K562 (cell line): Measurements from ENCODE around the gene VWF. TPM values are rescaled to one million over a fixed set of nuclear protein-coding genes. Genes with fewer than 3 reads are reported as not detected.

ENCODE experiments used
- ATAC-seq: fragments of 200-7000 bp; cut with Tn5 transposase; 3 replicates; pipeline ENCODE4 v1.9.1; 2020; ENCODE audit warnings: moderate library complexity
- BruUV-seq: library from RNA; stranded (reverse); fragments of 400-500 nt; replicated peaks from 2 replicates; lab custom pipeline; 2021; lab: Mats Ljungman, UMichigan
- CTCF ChIA-PET: fragments of 300-600 bp; formaldehyde crosslinking; extraction: SDS; loops from one replicate; lab custom pipeline; 2021; ENCODE audit warnings: low intra/inter-chr PET ratio; lab: Yijun Ruan, JAX
- POLR2A ChIA-PET: fragments of 300-600, 350-650 bp; sonication (Branson Sonifier 250); formaldehyde crosslinking; extraction: SDS; loops from one replicate; lab custom pipeline; 2021; ENCODE audit warnings: antibody characterized with exemption, inconsistent platforms; lab: Yijun Ruan, JAX
- DNase-seq, 4 experiments: peaks; one replicate each; pipeline versions ENCODE4 v3.0.0 to v3.0.0-alpha.2; 2011 to 2018; ENCODE audit warnings: low spot score in 3 of 4, mixed read lengths in 3 of 4; ENCODE audit errors: extremely low read depth in 1 of 4
- FAIRE-seq: peaks from 2 replicates; lab custom pipeline; 2011; peaks lifted over from hg19 to GRCh38; lab: Jason Lieb, UNC
- H2AFZ ChIP-seq: 2 replicates; pipeline ENCODE4 v1.6.0; 2011; ENCODE audit warnings: low read depth, low read length, control low read depth, inconsistent platforms
- H3K27ac ChIP-seq: fragments of 200-600 bp; 3 replicates; pipeline ENCODE4 v1.8.0; 2011; ENCODE audit warnings: low read depth, mild to moderate bottlenecking, control low read depth, inconsistent platforms, low read length, moderate library complexity, mixed read lengths; ENCODE audit errors: extremely low read depth
- H3K27me3 ChIP-seq, 2 experiments: fragments of 300-600 bp in 1 of 2; 2 replicates in 1 of 2; 3 replicates in 1 of 2; pipeline versions ENCODE4 v1.6.0 to v1.8.0; 2011; ENCODE audit warnings: inconsistent platforms in 2 of 2, low read length in 2 of 2, mild to moderate bottlenecking in 1 of 2, mixed read lengths in 1 of 2, moderate library complexity in 1 of 2; ENCODE audit not compliant: control insufficient read depth in 2 of 2, insufficient read depth in 2 of 2
- H3K36me3 ChIP-seq: fragments of 300-600 bp; 3 replicates; pipeline ENCODE4 v1.8.0; 2011; ENCODE audit warnings: mild to moderate bottlenecking, low read length, inconsistent platforms; ENCODE audit not compliant: control insufficient read depth, insufficient read depth
- H3K4me1 ChIP-seq, 2 experiments: fragments of 200-600 bp in 1 of 2; replicated peaks in 1 of 2; 2 replicates in 1 of 2; 3 replicates in 1 of 2; pipeline versions ENCODE4 v1.5.1 to v1.8.0; 2011; ENCODE audit warnings: inconsistent platforms in 2 of 2, low read length in 2 of 2, mild to moderate bottlenecking in 1 of 2, mixed read lengths in 1 of 2, moderate library complexity in 1 of 2; ENCODE audit not compliant: control insufficient read depth in 2 of 2, insufficient read depth in 2 of 2
- H3K4me2 ChIP-seq: 2 replicates; pipeline ENCODE4 v1.6.1; 2011; ENCODE audit warnings: low read length, control low read depth, inconsistent platforms, mixed read lengths; ENCODE audit not compliant: insufficient read depth
- H3K4me3 ChIP-seq: fragments of 200-600 bp; sonication (generic), shearing (Covaris generic); 2 replicates; pipeline ENCODE4 v1.5.1; 2016; ENCODE audit warnings: control low read depth, inconsistent platforms
- H3K79me2 ChIP-seq: fragments of 200-600 bp; 3 replicates; pipeline ENCODE4 v1.8.0; 2011; ENCODE audit warnings: low read length, inconsistent platforms; ENCODE audit not compliant: control insufficient read depth, insufficient read depth
- H3K9ac ChIP-seq, 2 experiments: 2 replicates each; pipeline versions ENCODE4 v1.6.0 to v1.6.1; 2011; ENCODE audit warnings: low read depth in 2 of 2, low read length in 2 of 2, control low read depth in 1 of 2, inconsistent platforms in 1 of 2, mild to moderate bottlenecking in 1 of 2, mixed read lengths in 1 of 2; ENCODE audit not compliant: insufficient read depth in 1 of 2
- H3K9me1 ChIP-seq: one replicate; pipeline ENCODE4 v1.6.0; 2011; ENCODE audit warnings: inconsistent platforms, mild to moderate bottlenecking, low read length, moderate library complexity; ENCODE audit not compliant: control insufficient read depth, insufficient read depth
- H3K9me3 ChIP-seq: replicated peaks from 2 replicates; pipeline ENCODE4 v1.5.1; 2011; ENCODE audit warnings: low read depth, low read length, inconsistent platforms; ENCODE audit not compliant: control insufficient read depth, insufficient read depth
- H4K20me1 ChIP-seq: replicated peaks from 2 replicates; pipeline ENCODE4 v1.6.1; 2011; ENCODE audit warnings: low read length, inconsistent platforms, mixed read lengths; ENCODE audit not compliant: control insufficient read depth, insufficient read depth
- CSDE1 ChIP-seq, 2 experiments: fragments of 450-650 bp; IDR thresholded peaks; 2 replicates each; pipeline ENCODE4 v1.6.1; 2016; ENCODE audit warnings: mild to moderate bottlenecking in 1 of 2
- NCOR1 ChIP-seq: fragments of 450-650 bp; IDR thresholded peaks from 2 replicates; pipeline ENCODE4 v1.6.1; 2016; ENCODE audit warnings: mild to moderate bottlenecking, moderate library complexity
- WGBS: fragments of 100-300 bp; shearing (Covaris generic); methylation state at CpG from one replicate; pipeline ENCODE4 v1.1.6; 2016; ENCODE audit warnings: low coverage, mixed read lengths; ENCODE audit not compliant: insufficient coverage; ENCODE audit errors: missing lambda C conversion rate; 5-methylcytosine and 5-hydroxymethylcytosine counted together
- in situ Hi-C: fragments of 300-500 bp; cut with MboI; formaldehyde crosslinking; loops from 4 replicates; pipeline ENCODE4 v1.15.0; 2018; ENCODE audit warnings: inconsistent platforms, mixed read lengths
- intact Hi-C: fragments of 100-400 bp; cut with micrococcal nuclease; formaldehyde crosslinking; loops from 2 replicates; pipeline ENCODE4 v1.14.2; 2022
- polyA plus RNA-seq, 8 experiments: library from polyadenylated mRNA; depleted of rRNA in 4 of 8; stranded (reverse) in 5 of 8; unstranded in 3 of 8; fragments of >200 nt; fragmentation: Nextera tagmentation in 2 of 8; fragmentation: Illumina TruSeq in 1 of 8; extraction: Ambion mirVana in 2 of 8; extraction: Trizol in 1 of 8; gene quantifications; 2 replicates each; pipeline versions ENCODE4 v1.2.1 to v1.2.3, GENCODE V29; 2011 to 2014; ENCODE audit warnings: inconsistent platforms in 1 of 8, missing spikeins in 1 of 8
- total RNA-seq, 7 experiments: library from RNA; depleted of rRNA in 6 of 7; stranded (reverse); fragments of >200 nt in 6 of 7; fragmentation: Illumina TruSeq in 2 of 7; extraction: Trizol in 2 of 7; gene quantifications; 2 replicates each; pipeline versions ENCODE4 v1.2.1 to v1.2.3, GENCODE V29; 2011 to 2021; ENCODE audit warnings: low replicate concordance in 1 of 7
- TF ChIP-seq, protein P1 (sequence below): sonication (generic); formaldehyde crosslinking; IDR thresholded peaks from 2 replicates; pipeline ENCODE4 v1.9.0; 2022; ENCODE audit warnings: mild to moderate bottlenecking, missing genetic modification reagents
- TF ChIP-seq, protein P2 (sequence below): fragments of 250-450 bp; sonication (Bioruptor Pico); IDR thresholded peaks from 2 replicates; pipeline ENCODE4 v1.4.0; 2020; ENCODE audit warnings: borderline replicate concordance
- TF ChIP-seq, protein P3 (sequence below), 2 experiments: IDR thresholded peaks; 2 replicates each; pipeline ENCODE4 v1.6.1; 2011; ENCODE audit warnings: borderline replicate concordance in 1 of 2, control low read depth in 1 of 2, low read depth in 1 of 2, low read length in 1 of 2, mild to moderate bottlenecking in 1 of 2, mixed read lengths in 1 of 2, moderate library complexity in 1 of 2; ENCODE audit not compliant: insufficient read depth in 1 of 2, insufficient read length in 1 of 2, poor library complexity in 1 of 2, severe bottlenecking in 1 of 2; ENCODE audit errors: extremely low read depth in 1 of 2

Gene VWF
- total and polyA plus RNA-seq, 9 of the 15 experiments (the other 6 are each of a cell fraction or from before 2014, with no cell fraction given): 0.53 TPM; not detected in 8

DNA sequence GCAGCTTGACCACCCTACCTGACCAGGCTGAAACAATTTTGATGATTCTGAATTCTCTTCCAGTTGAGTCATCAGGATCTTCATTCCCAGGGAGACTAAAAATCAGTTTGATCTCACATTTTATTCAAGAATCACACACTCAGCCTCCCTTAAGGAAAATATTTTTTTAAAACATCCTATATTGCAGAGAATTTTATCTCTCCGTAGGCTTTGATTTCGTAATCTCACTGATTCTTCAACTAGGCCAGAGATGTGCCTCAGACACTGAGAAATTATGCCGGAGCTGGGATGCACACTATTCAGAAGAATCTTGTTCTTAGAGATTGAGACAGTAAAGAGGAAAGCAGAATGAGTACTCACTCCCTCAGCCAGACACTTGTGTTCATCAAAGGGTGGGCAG lies 172.4 kb downstream of the VWF start:
- TF ChIP-seq, protein P1, sequence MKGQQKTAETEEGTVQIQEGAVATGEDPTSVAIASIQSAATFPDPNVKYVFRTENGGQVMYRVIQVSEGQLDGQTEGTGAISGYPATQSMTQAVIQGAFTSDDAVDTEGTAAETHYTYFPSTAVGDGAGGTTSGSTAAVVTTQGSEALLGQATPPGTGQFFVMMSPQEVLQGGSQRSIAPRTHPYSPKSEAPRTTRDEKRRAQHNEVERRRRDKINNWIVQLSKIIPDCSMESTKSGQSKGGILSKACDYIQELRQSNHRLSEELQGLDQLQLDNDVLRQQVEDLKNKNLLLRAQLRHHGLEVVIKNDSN (CRISPR knock-in tag): no peak
- TF ChIP-seq, protein P2, sequence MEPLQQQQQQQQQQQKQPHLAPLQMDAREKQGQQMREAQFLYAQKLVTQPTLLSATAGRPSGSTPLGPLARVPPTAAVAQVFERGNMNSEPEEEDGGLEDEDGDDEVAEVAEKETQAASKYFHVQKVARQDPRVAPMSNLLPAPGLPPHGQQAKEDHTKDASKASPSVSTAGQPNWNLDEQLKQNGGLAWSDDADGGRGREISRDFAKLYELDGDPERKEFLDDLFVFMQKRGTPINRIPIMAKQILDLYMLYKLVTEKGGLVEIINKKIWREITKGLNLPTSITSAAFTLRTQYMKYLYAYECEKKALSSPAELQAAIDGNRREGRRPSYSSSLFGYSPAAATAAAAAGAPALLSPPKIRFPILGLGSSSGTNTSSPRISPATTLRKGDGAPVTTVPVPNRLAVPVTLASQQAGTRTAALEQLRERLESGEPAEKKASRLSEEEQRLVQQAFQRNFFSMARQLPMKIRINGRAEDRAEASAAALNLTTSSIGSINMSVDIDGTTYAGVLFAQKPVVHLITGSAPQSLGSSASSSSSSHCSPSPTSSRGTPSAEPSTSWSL (CRISPR knock-in tag): no peak
- TF ChIP-seq, protein P3, sequence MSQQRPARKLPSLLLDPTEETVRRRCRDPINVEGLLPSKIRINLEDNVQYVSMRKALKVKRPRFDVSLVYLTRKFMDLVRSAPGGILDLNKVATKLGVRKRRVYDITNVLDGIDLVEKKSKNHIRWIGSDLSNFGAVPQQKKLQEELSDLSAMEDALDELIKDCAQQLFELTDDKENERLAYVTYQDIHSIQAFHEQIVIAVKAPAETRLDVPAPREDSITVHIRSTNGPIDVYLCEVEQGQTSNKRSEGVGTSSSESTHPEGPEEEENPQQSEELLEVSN (IDR thresholded peaks at IDR 0.05; ENCODE audit: borderline replicate concordance in 1 of 2, extremely low read depth in 1 of 2, insufficient read depth in 1 of 2, insufficient read length in 1 of 2, low read depth in 1 of 2, low read length in 1 of 2, poor library complexity in 1 of 2, severe bottlenecking in 1 of 2): no peak
- TF ChIP-seq CSDE1 (IDR thresholded peaks at IDR 0.05): no peak
- TF ChIP-seq NCOR1: no peak
- H3K79me2 ChIP-seq: no peaks in the 10 kb centered on the region
- H3K4me1 ChIP-seq: no peaks in the 10 kb centered on the region
- intact Hi-C loops: no loop called here
- 0% methylated on average over 3 of the region's 3 CpGs for whole genome bisulfite sequencing
- H3K36me3 ChIP-seq: no peaks in the 10 kb centered on the region
- no peak overlapping the region for H3K4me3 ChIP-seq
- ChIA-PET CTCF (no interaction called here), POLR2A (no interaction called here)
- H2AFZ ChIP-seq: no peak overlapping the region
- no peaks in the 10 kb centered on the region for H3K9me3 ChIP-seq
- H3K4me2 ChIP-seq: no peak overlapping the region
- in situ Hi-C loops: no loop called here
- DNase-seq (no peak), ATAC-seq (no peak), FAIRE-seq (no peak)
- H3K27me3 ChIP-seq: no peaks in the 10 kb centered on the region; a peak in 1 of 5 replicates
- no peak overlapping the region for H3K9ac ChIP-seq
- BruUV-seq: no TSS peak
- H3K27ac ChIP-seq: no peak overlapping the region
- H3K9me1 ChIP-seq: no peaks in the 10 kb centered on the region
- H4K20me1 ChIP-seq: no peaks in the 10 kb centered on the region
